OCI-LY3 (cell line): ENCODE data around the gene P2RX7.
"Not testable (repeated sequence)": the region's sequence is repeated elsewhere in the genome, so short reads cannot be mapped to it uniquely, and the experiment has no call there.

ENCODE experiments used
- H2AFZ ChIP-seq: fragments of 200-600, 300-600 bp; shearing (Covaris generic); 2 replicates; pipeline ENCODE4 v1.6.0; 2014; ENCODE audit warnings: antibody characterized with exemption, low read depth, low read length
- H3K27ac ChIP-seq: fragments of 200-600, 300-600 bp; sonication (generic); 2 replicates; pipeline ENCODE4 v1.5.1; 2014; ENCODE audit warnings: mild to moderate bottlenecking, low read length, moderate library complexity, mixed read lengths
- H3K27me3 ChIP-seq: fragments of 200-600, 300-600 bp; sonication (generic); 2 replicates; pipeline ENCODE4 v1.6.1; 2014; ENCODE audit warnings: low read depth, low read length, mixed read lengths
- H3K36me3 ChIP-seq: fragments of 200-600, 300-600 bp; sonication (generic); replicated peaks from 2 replicates; pipeline ENCODE3; 2014; ENCODE audit warnings: low read depth, low read length, mixed read lengths
- H3K4me1 ChIP-seq: fragments of 300-600, 200-600 bp; sonication (generic); 2 replicates; pipeline ENCODE4 v1.6.1; 2014; ENCODE audit warnings: low read length, mixed read lengths
- H3K4me2 ChIP-seq: fragments of 200-600, 300-600 bp; sonication (generic); 2 replicates; pipeline ENCODE4 v1.6.1; 2014; ENCODE audit warnings: low read length, mixed read lengths
- H3K4me3 ChIP-seq: fragments of 300-600, 200-600 bp; sonication (generic); 2 replicates; pipeline ENCODE4 v1.5.1; 2014; ENCODE audit warnings: antibody characterized with exemption, mild to moderate bottlenecking, low read length, moderate library complexity
- H3K79me2 ChIP-seq: fragments of 300-600, 200-600 bp; shearing (Covaris generic); 2 replicates; pipeline ENCODE4 v1.6.1; 2014; ENCODE audit warnings: mild to moderate bottlenecking, low read length, mixed read lengths
- H3K9ac ChIP-seq: fragments of 300-600, 200-600 bp; shearing (Covaris generic); 2 replicates; pipeline ENCODE4 v1.6.0; 2014; ENCODE audit warnings: mild to moderate bottlenecking, low read length, moderate library complexity
- H3K9me3 ChIP-seq: fragments of 200-600, 300-600 bp; shearing (Covaris generic); 2 replicates; pipeline ENCODE4 v1.6.1; 2014; ENCODE audit warnings: low read length, mixed read lengths; ENCODE audit not compliant: insufficient read depth
- H4K20me1 ChIP-seq: fragments of 200-600, 300-600 bp; sonication (generic); 2 replicates; pipeline ENCODE4 v1.6.1; 2016; ENCODE audit warnings: low read length, mixed read lengths; ENCODE audit not compliant: insufficient read depth
- EZH2phosphoT487 ChIP-seq: fragments of 200-600 bp; shearing (Covaris generic); IDR thresholded peaks from 2 replicates; pipeline ENCODE4 v1.6.1; 2018; ENCODE audit warnings: antibody characterized with exemption, mixed run types, low read depth
- TF ChIP-seq, protein P1 (sequence below): fragments of 200-600, 300-600 bp; sonication (generic); IDR thresholded peaks from 2 replicates; pipeline ENCODE4 v1.5.1; 2014; ENCODE audit warnings: antibody characterized with exemption, low read length, low read depth

Gene P2RX7

DNA sequence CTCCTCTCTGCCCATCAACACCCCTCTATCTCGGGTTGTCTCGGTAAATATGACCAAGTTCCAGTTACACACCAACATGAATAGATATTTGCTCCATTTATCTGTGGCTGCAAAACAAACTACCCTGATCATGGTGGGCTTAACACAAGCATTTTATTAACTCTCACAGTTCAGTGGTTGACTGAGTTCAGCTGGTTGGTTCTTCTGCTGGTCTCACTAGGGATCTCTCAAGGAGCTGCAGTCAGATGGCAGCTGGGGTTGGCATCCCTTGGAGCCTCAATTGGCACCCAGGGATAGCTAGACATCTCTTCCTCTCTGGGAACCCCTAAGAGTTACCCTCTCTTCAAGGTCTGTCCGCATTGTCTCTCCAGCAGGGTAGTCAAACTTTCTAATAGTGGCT lies 25.4 kb downstream of the P2RX7 start:
- Histone ChIP-seq H3K4me3 (no peak overlapping the region), H4K20me1 (no peaks in the 10 kb centered on the region), H3K9ac (no peak overlapping the region), H3K27me3 (peaks cover 6% of the 10 kb centered on the region; the same call in 1 of the 2 replicates), H3K9me3 (peaks cover 8% of the 10 kb centered on the region), H3K36me3 (peaks cover 8% of the 10 kb centered on the region), H3K4me2 (no peak overlapping the region), H3K27ac (no peak overlapping the region), H2AFZ (no peak overlapping the region), H3K79me2 (no peaks in the 10 kb centered on the region), H3K4me1 (peaks cover 11% of the 10 kb centered on the region)
- no peak for TF ChIP-seq EZH2phosphoT487
- TF ChIP-seq, protein P1, sequence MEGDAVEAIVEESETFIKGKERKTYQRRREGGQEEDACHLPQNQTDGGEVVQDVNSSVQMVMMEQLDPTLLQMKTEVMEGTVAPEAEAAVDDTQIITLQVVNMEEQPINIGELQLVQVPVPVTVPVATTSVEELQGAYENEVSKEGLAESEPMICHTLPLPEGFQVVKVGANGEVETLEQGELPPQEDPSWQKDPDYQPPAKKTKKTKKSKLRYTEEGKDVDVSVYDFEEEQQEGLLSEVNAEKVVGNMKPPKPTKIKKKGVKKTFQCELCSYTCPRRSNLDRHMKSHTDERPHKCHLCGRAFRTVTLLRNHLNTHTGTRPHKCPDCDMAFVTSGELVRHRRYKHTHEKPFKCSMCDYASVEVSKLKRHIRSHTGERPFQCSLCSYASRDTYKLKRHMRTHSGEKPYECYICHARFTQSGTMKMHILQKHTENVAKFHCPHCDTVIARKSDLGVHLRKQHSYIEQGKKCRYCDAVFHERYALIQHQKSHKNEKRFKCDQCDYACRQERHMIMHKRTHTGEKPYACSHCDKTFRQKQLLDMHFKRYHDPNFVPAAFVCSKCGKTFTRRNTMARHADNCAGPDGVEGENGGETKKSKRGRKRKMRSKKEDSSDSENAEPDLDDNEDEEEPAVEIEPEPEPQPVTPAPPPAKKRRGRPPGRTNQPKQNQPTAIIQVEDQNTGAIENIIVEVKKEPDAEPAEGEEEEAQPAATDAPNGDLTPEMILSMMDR = no peak

DNA sequence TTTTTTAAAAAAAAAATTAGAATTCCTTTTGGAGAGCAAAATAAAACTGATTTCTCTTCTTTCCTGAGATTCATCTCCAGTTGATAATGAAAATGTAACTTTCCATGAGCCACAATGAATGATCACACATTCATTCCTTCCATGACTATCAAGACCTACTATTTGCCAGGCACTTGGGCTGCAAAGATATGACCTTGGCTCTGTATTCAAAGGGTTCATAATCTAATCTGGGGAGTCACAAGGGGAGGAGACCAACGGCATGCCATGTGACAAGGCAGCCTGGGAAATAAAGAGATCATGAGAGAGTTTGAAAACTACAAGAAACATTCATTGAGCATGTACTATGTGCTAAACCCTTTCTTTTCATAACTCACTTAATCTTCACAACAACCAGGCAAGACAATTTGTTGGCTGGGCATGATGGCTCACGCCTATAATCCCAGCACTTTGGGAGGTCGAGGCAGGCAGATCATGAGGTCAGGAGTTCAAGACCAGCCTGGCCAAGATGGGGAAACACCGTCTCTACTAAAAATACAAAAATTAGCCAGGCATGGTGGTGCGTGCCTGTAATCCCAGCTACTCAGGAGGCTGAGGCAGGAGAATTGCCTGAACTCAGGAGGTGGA lies 26.2 kb downstream of the P2RX7 start:
- H3K4me2 ChIP-seq, H3K9me3 ChIP-seq, H4K20me1 ChIP-seq, H3K36me3 ChIP-seq, H2AFZ ChIP-seq, H3K79me2 ChIP-seq, H3K4me3 ChIP-seq, H3K27me3 ChIP-seq, H3K9ac ChIP-seq, H3K27ac ChIP-seq: not testable (repeated sequence)
- H3K4me1 ChIP-seq = peaks cover 14% of the 10 kb centered on the region

DNA sequence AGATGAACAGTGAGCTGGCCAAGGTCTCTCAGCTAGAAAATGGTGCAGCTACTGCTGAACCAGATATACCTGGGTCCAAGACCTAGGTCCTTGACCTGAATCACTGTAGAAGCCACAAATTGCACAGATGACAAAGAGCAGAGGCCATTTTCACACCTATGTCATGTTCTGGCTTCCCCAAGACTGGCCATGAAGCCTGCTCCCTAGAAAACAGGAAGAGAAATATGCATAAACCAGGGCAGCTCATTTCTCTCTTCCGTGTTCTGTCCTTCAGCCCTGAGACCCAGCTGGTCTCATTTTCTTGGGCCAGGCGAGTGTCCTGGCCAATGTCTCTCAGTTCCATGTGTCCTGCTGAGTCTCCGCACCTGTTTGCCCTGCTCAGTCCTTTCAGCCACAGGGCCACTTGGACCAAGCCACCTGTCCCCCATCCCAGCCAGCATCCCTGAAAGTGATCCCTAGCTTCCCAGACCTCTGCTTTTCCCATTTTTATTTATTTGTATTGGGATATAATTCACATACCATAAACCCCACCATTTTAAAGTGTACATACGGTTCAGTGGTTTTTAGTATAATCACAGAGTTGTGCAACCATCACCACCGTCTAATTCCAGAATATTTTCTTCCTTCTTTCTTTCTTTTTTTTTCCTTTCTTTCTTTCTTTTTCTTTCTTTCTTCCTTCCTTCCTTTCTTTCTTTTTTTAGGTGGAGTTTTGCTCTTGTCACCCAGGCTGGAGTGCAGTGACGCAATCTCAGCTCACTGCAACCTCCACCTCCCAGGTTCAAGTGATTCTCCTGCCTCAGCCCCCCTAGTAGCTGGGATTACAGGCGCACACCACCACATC lies 27.0 kb downstream of the P2RX7 start:
- TF ChIP-seq, protein P1 = no peak
- TF ChIP-seq EZH2phosphoT487 = no peak
- H3K9ac ChIP-seq = no peak overlapping the region; the same call in 1 of the 2 replicates
- peak overlapping the region; percentile 22; the same call in 1 of the 2 replicates for H3K27ac ChIP-seq
- H3K36me3 ChIP-seq = peaks cover 8% of the 10 kb centered on the region
- peak overlapping the region; percentile 55 for H2AFZ ChIP-seq
- peaks cover 17% of the 10 kb centered on the region for H3K4me1 ChIP-seq
- no peaks in the 10 kb centered on the region for H3K79me2 ChIP-seq
- peaks cover 8% of the 10 kb centered on the region for H3K9me3 ChIP-seq
- 0 out of 2 replicates have a peak overlapping the region, but pooled peaks have one; percentile 10 for H3K4me3 ChIP-seq
- no peaks in the 10 kb centered on the region for H4K20me1 ChIP-seq
- peak overlapping the region; percentile 48 for H3K4me2 ChIP-seq
- peaks cover 3% of the 10 kb centered on the region; the same call in 1 of the 2 replicates for H3K27me3 ChIP-seq

DNA sequence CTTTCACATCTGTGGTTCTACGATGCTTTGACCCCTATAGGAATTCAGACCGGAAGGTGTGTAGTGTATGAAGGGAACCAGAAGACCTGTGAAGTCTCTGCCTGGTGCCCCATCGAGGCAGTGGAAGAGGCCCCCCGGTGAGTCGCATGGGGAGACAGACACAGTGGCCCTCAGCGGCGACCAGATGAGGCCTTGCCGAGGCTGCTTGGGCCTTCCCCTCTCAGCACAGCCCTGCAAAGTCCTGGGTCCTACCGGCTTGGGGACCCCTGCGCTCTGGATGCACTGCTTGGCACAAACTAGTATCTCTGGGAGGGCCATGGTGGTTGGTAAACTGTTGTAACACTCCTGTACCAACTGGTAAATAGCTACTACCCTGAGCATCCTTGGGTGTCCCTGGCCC lies 29.7 kb downstream of the P2RX7 start:
- Histone ChIP-seq H3K79me2 (no peaks in the 10 kb centered on the region), H2AFZ (no peak overlapping the region), H3K4me2 (no peak overlapping the region), H3K4me1 (peaks cover 17% of the 10 kb centered on the region), H3K9me3 (peaks cover 8% of the 10 kb centered on the region), H4K20me1 (no peaks in the 10 kb centered on the region), H3K4me3 (no peak overlapping the region), H3K27ac (no peak overlapping the region), H3K27me3 (0 out of 2 replicates have a peak, but pooled peaks cover 7% of the 10 kb centered on the region), H3K9ac (no peak overlapping the region), H3K36me3 (peaks cover 8% of the 10 kb centered on the region)
- TF ChIP-seq EZH2phosphoT487 = no peak
- TF ChIP-seq, protein P1 = no peak
